ENCODE measurements around the gene SLC32A1.

DNA sequence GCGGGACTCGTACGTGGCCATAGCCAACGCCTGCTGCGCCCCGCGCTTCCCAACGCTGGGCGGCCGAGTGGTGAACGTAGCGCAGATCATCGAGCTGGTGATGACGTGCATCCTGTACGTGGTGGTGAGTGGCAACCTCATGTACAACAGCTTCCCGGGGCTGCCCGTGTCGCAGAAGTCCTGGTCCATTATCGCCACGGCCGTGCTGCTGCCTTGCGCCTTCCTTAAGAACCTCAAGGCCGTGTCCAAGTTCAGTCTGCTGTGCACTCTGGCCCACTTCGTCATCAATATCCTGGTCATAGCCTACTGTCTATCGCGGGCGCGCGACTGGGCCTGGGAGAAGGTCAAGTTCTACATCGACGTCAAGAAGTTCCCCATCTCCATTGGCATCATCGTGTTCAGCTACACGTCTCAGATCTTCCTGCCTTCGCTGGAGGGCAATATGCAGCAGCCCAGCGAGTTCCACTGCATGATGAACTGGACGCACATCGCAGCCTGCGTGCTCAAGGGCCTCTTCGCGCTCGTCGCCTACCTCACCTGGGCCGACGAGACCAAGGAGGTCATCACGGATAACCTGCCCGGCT lies 3.4 kb downstream of the SLC32A1 start:
- TF ChIP-seq YY1 (IDR thresholded peaks at IDR 0.05; ENCODE audit: extremely low read depth, insufficient replicate concordance, low read depth, low read length) (no peak), POLR2AphosphoS5 (IDR thresholded peaks at IDR 0.05; ENCODE audit: low read depth, low read length) (no peak), POLR2A (IDR thresholded peaks at IDR 0.05; ENCODE audit: borderline replicate concordance, extremely low read depth, insufficient read depth, insufficient read length) (no peak), RAD21 (IDR thresholded peaks at IDR 0.05; ENCODE audit: low read depth) (no peak), FOSL1 (IDR thresholded peaks at IDR 0.05; ENCODE audit: low read depth) (no peak), EZH2 (IDR thresholded peaks at IDR 0.05) (no peak)
- TF ChIP-seq, protein P1, sequence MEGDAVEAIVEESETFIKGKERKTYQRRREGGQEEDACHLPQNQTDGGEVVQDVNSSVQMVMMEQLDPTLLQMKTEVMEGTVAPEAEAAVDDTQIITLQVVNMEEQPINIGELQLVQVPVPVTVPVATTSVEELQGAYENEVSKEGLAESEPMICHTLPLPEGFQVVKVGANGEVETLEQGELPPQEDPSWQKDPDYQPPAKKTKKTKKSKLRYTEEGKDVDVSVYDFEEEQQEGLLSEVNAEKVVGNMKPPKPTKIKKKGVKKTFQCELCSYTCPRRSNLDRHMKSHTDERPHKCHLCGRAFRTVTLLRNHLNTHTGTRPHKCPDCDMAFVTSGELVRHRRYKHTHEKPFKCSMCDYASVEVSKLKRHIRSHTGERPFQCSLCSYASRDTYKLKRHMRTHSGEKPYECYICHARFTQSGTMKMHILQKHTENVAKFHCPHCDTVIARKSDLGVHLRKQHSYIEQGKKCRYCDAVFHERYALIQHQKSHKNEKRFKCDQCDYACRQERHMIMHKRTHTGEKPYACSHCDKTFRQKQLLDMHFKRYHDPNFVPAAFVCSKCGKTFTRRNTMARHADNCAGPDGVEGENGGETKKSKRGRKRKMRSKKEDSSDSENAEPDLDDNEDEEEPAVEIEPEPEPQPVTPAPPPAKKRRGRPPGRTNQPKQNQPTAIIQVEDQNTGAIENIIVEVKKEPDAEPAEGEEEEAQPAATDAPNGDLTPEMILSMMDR (IDR thresholded peaks at IDR 0.05 in 2 of 3, conservative IDR thresholded peaks at IDR 0.05 in 1 of 3; ENCODE audit: borderline replicate concordance in 1 of 3, insufficient read depth in 1 of 3, low read depth in 2 of 3, low read length in 2 of 3) = no peak
- TF ChIP-seq, protein P2, sequence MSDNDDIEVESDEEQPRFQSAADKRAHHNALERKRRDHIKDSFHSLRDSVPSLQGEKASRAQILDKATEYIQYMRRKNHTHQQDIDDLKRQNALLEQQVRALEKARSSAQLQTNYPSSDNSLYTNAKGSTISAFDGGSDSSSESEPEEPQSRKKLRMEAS (IDR thresholded peaks at IDR 0.05) = no peak
- TF ChIP-seq, protein P3, sequence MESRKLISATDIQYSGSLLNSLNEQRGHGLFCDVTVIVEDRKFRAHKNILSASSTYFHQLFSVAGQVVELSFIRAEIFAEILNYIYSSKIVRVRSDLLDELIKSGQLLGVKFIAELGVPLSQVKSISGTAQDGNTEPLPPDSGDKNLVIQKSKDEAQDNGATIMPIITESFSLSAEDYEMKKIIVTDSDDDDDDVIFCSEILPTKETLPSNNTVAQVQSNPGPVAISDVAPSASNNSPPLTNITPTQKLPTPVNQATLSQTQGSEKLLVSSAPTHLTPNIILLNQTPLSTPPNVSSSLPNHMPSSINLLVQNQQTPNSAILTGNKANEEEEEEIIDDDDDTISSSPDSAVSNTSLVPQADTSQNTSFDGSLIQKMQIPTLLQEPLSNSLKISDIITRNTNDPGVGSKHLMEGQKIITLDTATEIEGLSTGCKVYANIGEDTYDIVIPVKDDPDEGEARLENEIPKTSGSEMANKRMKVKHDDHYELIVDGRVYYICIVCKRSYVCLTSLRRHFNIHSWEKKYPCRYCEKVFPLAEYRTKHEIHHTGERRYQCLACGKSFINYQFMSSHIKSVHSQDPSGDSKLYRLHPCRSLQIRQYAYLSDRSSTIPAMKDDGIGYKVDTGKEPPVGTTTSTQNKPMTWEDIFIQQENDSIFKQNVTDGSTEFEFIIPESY (IDR thresholded peaks at IDR 0.05; ENCODE audit: extremely low read depth, insufficient replicate concordance, low read length) = no peak
